Effector CD4-positive, alpha-beta T cell (primary cell): Measurements from ENCODE around the gene HS3ST1. TPM values are rescaled to one million over a fixed set of nuclear protein-coding genes. Genes with fewer than 3 reads are reported as not detected.
A peak's percentile ranks its signal among the peaks of the same experiment; 100 is the strongest.

Experiments
- DNase-seq: peaks from one replicate; pipeline ENCODE4 v3.0.0-alpha.2; 2020
- total RNA-seq: gene quantifications from one replicate; lab custom pipeline; 2026; lab: John Stamatoyannopoulos, UW

The HS3ST1 gene
- total RNA-seq: not detected

DNA sequence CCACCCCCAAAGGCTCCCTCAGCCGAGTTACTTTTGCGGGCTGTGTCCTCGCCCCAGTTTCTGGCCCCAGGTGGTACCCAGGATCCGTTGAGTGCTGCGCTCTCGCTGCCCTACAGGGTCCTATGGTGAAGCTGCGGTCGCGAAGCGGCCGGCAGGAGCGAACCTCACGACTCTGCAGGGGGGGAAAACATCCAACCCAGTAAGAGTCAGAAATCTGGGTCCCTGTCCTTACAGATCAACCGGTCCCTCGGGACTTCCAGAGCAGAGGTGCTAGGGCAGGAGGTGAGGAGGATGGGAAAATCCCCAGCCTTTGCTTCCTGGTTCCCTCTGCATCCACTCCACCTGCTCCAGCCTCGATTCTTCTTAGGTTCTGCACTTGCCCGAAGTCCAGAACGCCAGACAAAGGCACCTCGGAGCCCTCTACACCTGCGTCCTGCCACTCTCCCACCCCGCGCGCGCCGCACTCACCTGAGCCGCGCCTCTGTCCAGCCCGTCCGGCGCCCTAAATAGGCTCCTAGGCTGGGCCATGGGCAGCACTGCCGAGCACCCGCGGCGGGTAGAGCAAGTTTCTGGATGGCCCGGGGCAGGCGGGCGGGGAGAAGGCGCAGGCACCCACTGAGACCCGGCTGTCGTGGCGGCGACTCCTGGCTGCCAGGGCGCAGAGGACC is at the start of gene HS3ST1:
Gene HS3ST1 (minus strand): TSS at position 664 of the 668 bp plus-strand sequence. CDS start 28,889 bp downstream, outside the sequence.
- no peak for DNase-seq

DNA sequence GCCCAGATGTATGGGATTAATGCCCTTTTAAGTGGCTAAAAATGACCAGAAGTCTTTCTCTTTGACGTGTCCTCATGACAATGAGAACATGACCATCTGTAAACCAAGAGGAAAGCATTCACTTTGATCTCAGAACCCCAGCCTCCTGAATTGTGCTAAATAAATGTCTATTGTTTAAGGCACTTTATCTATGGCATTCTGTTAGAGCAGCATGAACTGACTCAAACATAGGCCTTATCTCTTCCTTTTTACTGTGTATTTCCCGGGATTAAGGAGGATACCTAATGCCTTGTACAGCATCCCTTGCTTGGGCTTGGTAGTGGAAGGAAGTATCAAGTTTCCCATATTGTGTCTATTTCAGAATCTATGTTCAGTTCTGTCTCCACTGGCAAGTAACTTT is 47.2 kb upstream of the HS3ST1 start:
- DNase-seq: no peak

DNA sequence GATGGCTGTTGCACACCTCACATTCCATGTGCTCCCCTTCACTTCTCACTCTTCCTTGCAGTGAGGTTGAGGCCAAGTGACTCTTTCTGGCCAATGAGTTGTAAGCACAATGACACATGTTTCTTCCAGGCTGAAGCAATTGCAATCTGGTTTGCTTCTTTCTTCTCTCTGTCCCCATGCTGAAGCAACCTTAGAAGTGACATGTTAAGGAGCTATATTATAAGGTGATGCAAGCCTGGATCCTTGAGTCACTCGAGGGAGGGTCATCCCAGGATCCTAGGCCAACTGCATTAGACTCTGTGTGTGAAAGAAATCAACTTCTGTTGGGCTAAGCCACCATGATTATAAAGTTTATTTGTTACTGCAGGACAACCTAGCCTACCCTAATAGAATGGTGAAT is 45.5 kb upstream of the HS3ST1 start:
- DNase-seq: no peak

DNA sequence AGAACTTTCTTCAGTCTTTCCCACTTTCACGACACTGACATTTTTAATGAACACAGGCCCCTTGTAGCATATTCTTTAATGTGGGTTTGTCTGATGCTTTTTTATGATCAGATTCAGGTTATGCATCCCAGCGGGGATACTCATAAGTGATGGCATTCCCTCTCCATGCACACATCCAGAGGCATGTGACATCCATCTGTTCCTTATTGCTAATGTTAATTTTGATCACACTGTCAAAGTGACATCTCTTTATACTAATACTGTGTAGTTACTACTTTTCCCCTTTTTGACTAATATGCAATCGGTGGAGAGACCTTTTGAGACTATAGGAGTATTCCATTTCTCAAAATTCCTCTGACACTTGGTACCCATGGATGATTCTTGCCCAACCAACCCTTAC is 43.8 kb upstream of the HS3ST1 start:
- no peak for DNase-seq

GRCh38 chr4:11471618-11472017 is 42.9 kb upstream of the HS3ST1 start:
- peak; percentile 17 for DNase-seq

- no peak for DNase-seq
Measured at GRCh38 chr4:11471046-11471441, 42.4 kb upstream of the HS3ST1 start.

- no peak for DNase-seq
Measured at GRCh38 chr4:11470438-11471045, 41.8 kb upstream of the HS3ST1 start.

- DNase-seq: no peak
Measured at GRCh38 chr4:11469650-11470437, 41.1 kb upstream of the HS3ST1 start.

GRCh38 chr4:11468901-11469300 is 40.2 kb upstream of the HS3ST1 start:
- DNase-seq: no peak

DNA sequence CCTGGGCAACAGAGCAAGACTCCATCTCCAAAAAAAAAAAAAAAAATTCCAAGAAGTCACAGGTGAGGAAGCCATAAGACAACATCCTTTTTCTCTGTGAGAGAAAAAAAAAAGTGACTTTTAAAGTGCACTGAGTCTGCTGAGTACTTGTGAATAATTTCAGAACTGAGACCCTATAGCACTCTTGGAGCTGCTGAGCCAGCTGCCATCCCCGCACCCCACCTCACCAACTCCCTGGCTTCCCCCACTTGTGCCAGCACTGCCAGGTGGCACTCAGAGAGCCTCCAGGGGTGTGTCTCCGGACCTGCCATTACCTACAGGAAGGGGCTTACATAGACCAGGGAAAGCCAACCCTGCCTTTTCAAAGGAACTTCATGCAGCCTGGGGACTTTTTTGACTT is 39.2 kb upstream of the HS3ST1 start:
- no peak for DNase-seq

DNA sequence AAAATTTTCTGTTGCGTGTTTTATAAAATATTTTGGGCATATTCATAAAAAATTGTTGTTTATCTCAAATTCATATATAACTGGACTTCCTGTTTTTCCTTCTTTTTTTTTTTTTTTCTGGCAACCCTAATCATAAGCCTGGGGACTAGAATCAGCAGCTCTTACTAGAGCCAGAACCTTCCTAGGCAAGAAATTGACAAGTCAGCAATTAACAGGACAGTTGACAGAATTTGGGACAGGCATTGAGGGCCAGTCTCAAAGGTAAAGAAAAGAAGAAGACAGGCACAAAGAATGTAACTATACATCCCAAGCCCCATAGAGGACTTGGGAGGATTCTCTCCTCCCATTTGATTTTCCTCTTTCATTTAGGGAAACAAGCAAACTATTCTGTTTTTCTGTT is 35.0 kb upstream of the HS3ST1 start:
- no peak for DNase-seq

- no peak for DNase-seq
Measured at GRCh38 chr4:11456401-11456800, 27.7 kb upstream of the HS3ST1 start.

- no peak for DNase-seq
Measured at GRCh38 chr4:11455201-11455835, 26.6 kb upstream of the HS3ST1 start.

GRCh38 chr4:11451716-11452115 is 23.0 kb upstream of the HS3ST1 start:
- no peak for DNase-seq

DNA sequence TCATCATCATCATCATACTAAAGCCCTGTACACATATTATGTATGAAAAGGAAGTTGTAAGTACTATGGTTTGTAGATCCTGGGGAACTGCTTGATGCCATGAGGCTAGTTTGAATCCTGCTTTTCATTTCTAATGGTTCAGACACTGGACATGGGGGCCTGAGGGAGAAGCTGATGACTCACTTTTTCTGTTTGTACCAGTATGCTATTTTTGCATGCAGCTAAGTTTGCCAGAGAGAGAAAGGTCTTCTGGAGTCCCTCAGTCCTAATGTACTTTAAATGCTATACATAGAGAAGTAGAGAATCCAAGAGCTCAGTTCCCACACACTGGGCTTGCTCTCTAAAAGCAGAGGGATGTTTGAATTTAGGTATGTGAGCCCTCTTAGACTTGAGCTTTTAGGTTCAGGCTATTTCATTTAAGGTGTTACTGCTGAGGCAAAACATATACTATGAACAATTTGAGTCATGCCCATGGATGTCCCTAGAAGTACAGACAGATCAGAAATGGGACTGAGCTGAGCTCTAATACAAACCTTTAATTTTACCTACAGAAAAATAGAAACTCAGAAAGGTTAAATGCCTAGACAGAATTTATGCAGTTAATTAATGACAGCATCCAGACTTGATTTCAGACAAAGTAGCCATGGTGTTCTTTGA is 17.6 kb upstream of the HS3ST1 start:
- no peak for DNase-seq

DNA sequence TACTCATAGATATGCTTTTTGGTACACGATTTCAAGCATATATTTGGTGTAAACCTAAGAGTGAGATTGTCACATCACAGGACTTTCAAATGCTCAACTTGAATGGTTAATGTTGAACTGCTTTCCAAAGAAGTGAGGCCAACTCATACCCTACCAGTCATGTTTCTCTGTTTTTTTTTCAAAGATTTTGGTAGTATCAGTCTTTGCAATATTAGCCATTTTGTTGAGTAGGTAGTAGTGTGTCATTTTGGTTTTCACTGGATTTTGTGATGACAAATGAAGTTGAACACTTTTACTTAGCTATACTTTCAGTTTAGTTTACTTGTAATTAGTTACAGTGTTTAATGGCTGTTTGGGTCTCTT is 12.5 kb upstream of the HS3ST1 start:
- DNase-seq: no peak

- no peak for DNase-seq
Measured at GRCh38 chr4:11440481-11441193, 11.9 kb upstream of the HS3ST1 start.

DNA sequence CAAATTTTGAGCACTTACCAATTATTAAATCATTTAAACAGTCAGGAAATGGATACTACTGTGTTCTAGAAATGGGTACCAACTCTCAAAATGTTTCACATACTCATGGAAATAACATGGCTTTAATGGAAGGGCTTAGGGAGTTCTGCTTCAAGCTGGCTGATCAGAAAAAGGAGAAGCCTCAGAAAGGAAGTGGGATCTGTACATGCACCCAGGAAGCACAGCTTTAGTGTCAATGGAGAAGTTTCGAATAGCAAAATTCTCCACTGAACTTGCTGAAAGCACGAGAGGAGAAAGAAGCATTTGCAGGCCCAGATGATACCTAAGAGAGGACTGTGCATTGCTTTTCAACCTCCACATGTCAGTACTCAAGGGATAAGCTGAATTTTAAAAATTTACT is 11.1 kb upstream of the HS3ST1 start:
- no peak for DNase-seq

GRCh38 chr4:11438647-11439046 is 10.0 kb upstream of the HS3ST1 start:
- DNase-seq: no peak

GRCh38 chr4:11436673-11437072 is 8.0 kb upstream of the HS3ST1 start:
- no peak for DNase-seq

GRCh38 chr4:11436084-11436483 is 7.4 kb upstream of the HS3ST1 start:
- no peak for DNase-seq

DNA sequence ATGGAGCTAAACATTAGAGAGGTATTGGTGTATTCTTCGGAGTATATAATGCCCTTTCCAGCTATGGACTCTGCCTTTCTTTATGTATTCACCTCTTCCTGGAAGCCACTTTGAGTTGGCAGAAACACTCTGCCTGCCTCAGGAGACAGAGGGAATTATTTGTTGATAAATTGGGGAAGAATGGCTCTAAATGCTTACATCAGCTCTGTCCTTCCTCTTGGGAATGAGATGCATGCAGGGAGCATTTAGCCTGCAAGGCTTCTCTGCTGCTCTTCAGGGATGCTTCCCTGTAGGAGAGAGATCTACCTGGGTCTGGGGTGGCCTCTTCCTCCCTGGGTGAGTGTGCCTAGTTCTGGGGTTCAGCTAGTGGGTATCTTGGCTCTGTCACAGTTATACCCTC is 6.9 kb upstream of the HS3ST1 start:
- DNase-seq: no peak
